ENCODE data around the gene KCNIP4. TPM values are rescaled to one million over a fixed set of nuclear protein-coding genes. Genes with fewer than 3 reads are reported as not detected.

Gene KCNIP4
- total RNA-seq, 4 donors from 2014 or later = 0.19 to 0.50 (median 0.34) TPM; not detected in 1

DNA sequence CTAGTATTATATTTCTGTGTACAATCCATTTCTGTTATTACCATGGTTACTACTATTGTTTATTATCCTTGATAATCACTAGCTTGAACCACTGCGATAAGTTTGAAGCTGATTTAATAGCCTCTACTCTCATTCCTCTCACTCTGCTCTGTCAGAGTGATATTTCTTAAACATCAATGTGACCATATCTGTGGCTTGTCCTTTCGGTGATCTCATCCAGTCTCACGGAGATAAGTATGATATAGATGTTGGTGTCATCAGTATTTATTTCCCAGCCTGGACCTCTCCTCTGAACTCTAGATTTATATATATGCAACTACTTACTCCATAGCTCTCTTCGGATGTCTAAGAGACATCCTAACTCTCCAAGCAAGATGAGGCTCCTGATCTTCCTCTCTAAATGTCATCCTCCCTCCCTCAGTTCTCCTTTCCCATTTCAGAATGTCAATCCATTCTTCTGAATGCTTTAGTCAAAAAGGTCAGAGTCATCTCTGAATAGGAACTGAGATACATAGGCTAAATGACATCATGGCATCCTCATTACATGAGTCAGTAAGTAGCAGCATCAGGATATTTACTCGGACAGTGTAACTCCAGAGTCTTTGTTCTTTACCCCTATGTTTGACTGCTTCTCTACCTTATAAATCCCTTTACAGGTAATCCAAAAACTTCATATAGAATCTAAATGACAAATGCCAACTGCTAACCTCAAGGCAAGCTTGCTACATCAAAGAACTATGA lies 1118.8 kb downstream of the KCNIP4 start:
- Histone ChIP-seq H3K9me3 (no peaks in the 10 kb centered on the region), H3K27me3 (no peaks in the 10 kb centered on the region), H3K36me3 (no peaks in the 10 kb centered on the region), H3K27ac (replicated peaks in 1 of 4) (no peak overlapping the region), H3K4me1 (no peaks in the 10 kb centered on the region), H3K4me3 (no peak overlapping the region)
- no peak for DNase-seq (ENCODE audit: extremely low spot score)
- intact Hi-C loops (cut with DNase I) = no loop called here
- TF ChIP-seq, protein P1, sequence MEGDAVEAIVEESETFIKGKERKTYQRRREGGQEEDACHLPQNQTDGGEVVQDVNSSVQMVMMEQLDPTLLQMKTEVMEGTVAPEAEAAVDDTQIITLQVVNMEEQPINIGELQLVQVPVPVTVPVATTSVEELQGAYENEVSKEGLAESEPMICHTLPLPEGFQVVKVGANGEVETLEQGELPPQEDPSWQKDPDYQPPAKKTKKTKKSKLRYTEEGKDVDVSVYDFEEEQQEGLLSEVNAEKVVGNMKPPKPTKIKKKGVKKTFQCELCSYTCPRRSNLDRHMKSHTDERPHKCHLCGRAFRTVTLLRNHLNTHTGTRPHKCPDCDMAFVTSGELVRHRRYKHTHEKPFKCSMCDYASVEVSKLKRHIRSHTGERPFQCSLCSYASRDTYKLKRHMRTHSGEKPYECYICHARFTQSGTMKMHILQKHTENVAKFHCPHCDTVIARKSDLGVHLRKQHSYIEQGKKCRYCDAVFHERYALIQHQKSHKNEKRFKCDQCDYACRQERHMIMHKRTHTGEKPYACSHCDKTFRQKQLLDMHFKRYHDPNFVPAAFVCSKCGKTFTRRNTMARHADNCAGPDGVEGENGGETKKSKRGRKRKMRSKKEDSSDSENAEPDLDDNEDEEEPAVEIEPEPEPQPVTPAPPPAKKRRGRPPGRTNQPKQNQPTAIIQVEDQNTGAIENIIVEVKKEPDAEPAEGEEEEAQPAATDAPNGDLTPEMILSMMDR (IDR thresholded peaks at IDR 0.05) = no peak
- no peak for TF ChIP-seq EP300 (IDR thresholded peaks at IDR 0.05)
- no peak for TF ChIP-seq POLR2AphosphoS5 (IDR thresholded peaks at IDR 0.05)
- no peak for TF ChIP-seq POLR2A (IDR thresholded peaks at IDR 0.05; ENCODE audit: low read depth)
- 77% methylated on average over 5 of the region's 5 CpGs for WGBS

DNA sequence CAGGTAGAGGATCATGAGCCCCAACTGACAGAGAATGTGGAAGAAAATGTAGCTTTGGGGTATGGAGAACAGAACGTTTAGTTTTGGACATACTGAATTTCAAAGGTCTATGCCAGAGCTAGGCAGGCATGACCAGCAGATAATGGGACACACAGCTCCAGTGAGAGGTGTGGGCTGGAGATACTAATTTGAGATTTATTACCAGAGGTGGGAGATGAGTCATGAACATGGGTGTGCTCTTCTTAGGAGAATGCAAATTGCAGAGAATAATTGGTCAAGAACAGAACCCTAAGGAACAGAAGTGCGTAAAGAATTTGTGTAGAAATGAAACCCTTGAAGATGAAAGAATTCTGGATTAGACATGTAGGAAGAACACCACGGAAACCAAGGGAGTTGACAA lies 1123.1 kb downstream of the KCNIP4 start:
- no peak for DNase-seq (ENCODE audit: extremely low spot score)
- Histone ChIP-seq H3K9me3 (no peaks in the 10 kb centered on the region), H3K27ac (replicated peaks in 1 of 4) (no peak overlapping the region), H3K4me1 (no peaks in the 10 kb centered on the region), H3K27me3 (no peaks in the 10 kb centered on the region), H3K36me3 (no peaks in the 10 kb centered on the region), H3K4me3 (no peak overlapping the region)
- WGBS = 88% methylated on average over 3 of the region's 3 CpGs
- intact Hi-C loops (cut with DNase I) = no loop called here
- TF ChIP-seq POLR2AphosphoS5 (IDR thresholded peaks at IDR 0.05) (no peak), POLR2A (IDR thresholded peaks at IDR 0.05; ENCODE audit: low read depth) (no peak), EP300 (IDR thresholded peaks at IDR 0.05) (no peak)
- TF ChIP-seq, protein P1 (IDR thresholded peaks at IDR 0.05) = no peak

DNA sequence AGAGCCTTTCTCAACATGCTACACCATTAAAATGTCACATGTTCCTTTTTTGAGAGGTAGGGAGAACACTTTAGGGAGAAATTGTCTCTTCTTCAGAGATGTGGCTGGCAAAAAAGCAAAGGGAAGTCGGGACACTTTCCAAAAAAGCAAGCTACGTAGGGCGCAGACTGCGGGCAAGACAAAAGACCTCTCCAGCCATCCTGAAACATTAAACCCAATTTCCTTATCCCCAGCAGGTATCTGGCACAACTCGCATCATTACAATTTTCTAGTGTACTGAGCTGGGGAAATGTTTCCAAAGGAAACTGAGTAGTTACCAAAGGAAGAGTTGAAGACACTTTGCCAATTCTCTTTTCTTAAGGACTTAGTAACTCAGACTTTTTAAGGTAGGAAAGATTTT lies 1132.3 kb downstream of the KCNIP4 start:
- Histone ChIP-seq H3K9me3 (no peaks in the 10 kb centered on the region), H3K4me3 (no peak overlapping the region), H3K36me3 (no peaks in the 10 kb centered on the region), H3K4me1 (peaks cover 0 to 15% (median 10%) of the 10 kb centered on the region in 4 donors), H3K27ac (replicated peaks in 1 of 4) (no peak overlapping the region), H3K27me3 (no peaks in the 10 kb centered on the region)
- TF ChIP-seq, protein P1 (IDR thresholded peaks at IDR 0.05) = no peak
- TF ChIP-seq POLR2AphosphoS5 (IDR thresholded peaks at IDR 0.05) (no peak), EP300 (IDR thresholded peaks at IDR 0.05) (no peak), POLR2A (IDR thresholded peaks at IDR 0.05; ENCODE audit: low read depth) (no peak)
- DNase-seq (ENCODE audit: extremely low spot score) = no peak
- intact Hi-C loops (cut with DNase I) = no loop called here
- WGBS = 93% methylated on average over 5 of the region's 5 CpGs

DNA sequence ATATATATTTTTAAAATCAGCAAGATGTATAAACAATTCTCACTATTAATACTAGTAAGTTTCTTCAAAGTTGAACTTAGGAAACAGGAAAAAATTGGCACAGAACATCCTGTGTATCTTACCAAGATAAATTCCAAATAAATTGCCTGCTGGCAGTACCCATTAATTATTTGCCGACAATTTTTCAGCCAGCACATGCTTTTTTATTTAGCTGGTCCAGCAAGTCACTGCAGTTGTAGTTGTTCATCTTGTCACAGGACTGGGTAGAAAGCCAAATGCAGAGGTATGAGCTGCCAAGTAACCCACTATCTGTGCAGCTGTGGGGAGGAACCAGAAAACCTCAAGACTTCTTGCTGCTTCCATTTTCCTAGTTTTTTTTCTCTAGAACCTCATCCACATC lies 1134.9 kb downstream of the KCNIP4 start:
- WGBS = 14% methylated on average over 1 of the region's 1 CpG
- H3K4me3 ChIP-seq = no peak overlapping the region
- H3K27me3 ChIP-seq = no peaks in the 10 kb centered on the region
- no peaks in the 10 kb centered on the region for H3K36me3 ChIP-seq
- no peak for DNase-seq (ENCODE audit: extremely low spot score)
- H3K4me1 ChIP-seq = peaks cover 0 to 15% (median 10%) of the 10 kb centered on the region in 4 donors
- H3K9me3 ChIP-seq = no peaks in the 10 kb centered on the region
- H3K27ac ChIP-seq (replicated peaks in 1 of 4) = no peak overlapping the region
- TF ChIP-seq, protein P1 (IDR thresholded peaks at IDR 0.05) = no peak
- TF ChIP-seq EP300 (IDR thresholded peaks at IDR 0.05) = no peak
- no peak for TF ChIP-seq POLR2A (IDR thresholded peaks at IDR 0.05; ENCODE audit: low read depth)
- no peak for TF ChIP-seq POLR2AphosphoS5 (IDR thresholded peaks at IDR 0.05)
- intact Hi-C loops (cut with DNase I) = no loop called here

Measured in esophagus muscularis mucosa (tissue), 4 donors.